Keratinocyte (primary cell): ENCODE results near the gene PLEKHG5.

ENCODE experiments used
- CTCF ChIP-seq, 3 experiments: IDR thresholded peaks in 1 of 3; conservative IDR thresholded peaks in 1 of 3; optimal IDR thresholded peaks in 1 of 3; 2 replicates in 2 of 3; 3 replicates in 1 of 3; pipeline versions ENCODE3 to v1.5.1; 2011; ENCODE audit warnings: low read length in 3 of 3, mild to moderate bottlenecking in 3 of 3, moderate library complexity in 2 of 3, control low read depth in 1 of 3, inconsistent platforms in 1 of 3; ENCODE audit not compliant: insufficient read depth in 2 of 3; ENCODE audit errors: extremely low read depth in 1 of 3
- EZH2 ChIP-seq: IDR thresholded peaks from one replicate; pipeline ENCODE4 v1.6.1; 2012; ENCODE audit warnings: inconsistent platforms, mild to moderate bottlenecking, low read length, moderate library complexity

DNA sequence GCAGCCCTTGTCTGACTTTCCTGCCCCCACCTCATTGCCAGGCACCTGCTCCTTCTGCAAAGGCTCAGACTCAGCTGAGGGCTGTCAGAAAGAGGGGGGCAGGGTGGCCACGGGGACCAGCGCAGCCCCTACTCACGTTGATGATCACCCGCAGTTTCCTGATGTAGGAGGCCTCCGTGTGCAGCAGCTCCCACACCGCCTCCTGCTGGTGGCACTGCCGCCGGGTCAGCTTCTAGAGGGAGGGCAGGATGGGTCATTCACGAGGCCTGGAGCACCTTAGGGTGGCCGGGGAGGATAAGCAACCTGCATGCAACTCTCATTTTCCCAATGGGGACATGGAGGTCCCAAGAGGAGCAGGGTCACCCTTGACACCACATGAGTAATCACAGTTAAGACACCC is 19.1 kb downstream of the PLEKHG5 start:
- peak; percentile 49 to 65 (median 57) for TF ChIP-seq CTCF (optimal IDR thresholded peaks at IDR 0.05 in 1 of 3, IDR thresholded peaks at IDR 0.05 in 1 of 3, conservative IDR thresholded peaks at IDR 0.05 in 1 of 3; ENCODE audit: extremely low read depth in 1 of 3, insufficient read depth in 2 of 3, low read length in 3 of 3)
- TF ChIP-seq EZH2 = no peak
